ENCODE results near the gene PRKAG2. TPM values are rescaled to one million over a fixed set of nuclear protein-coding genes. Genes with fewer than 3 reads are reported as not detected.

The PRKAG2 gene
- total and polyA plus RNA-seq, 2 of the 13 experiments (the other 11 are each of a cell fraction or from before 2014, with no cell fraction given) = 0.90 to 1.3 TPM

DNA sequence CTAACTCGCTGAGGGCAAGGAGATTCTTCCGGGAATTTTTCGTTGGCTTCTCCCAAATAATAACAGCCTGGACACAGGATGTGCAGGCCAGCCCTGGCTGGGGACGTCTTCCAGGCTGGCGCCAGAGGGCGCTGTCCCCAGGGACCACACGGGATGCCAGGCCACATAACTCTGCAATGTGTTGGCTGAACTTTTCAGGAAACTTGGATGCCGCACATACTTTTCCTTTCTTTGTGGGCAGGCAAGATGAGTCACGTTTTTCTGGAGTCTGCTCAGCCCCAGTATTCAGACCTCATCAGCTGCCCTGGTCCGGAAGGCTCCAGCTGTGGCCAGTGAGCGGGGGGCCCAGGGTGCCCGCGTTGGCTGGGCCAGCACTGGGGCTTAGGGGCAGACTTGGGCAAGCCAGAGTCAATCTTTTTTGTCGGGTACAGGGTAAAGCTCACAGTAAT is 122.7 kb downstream of the PRKAG2 start (continued):
- TF ChIP-seq, protein P1, sequence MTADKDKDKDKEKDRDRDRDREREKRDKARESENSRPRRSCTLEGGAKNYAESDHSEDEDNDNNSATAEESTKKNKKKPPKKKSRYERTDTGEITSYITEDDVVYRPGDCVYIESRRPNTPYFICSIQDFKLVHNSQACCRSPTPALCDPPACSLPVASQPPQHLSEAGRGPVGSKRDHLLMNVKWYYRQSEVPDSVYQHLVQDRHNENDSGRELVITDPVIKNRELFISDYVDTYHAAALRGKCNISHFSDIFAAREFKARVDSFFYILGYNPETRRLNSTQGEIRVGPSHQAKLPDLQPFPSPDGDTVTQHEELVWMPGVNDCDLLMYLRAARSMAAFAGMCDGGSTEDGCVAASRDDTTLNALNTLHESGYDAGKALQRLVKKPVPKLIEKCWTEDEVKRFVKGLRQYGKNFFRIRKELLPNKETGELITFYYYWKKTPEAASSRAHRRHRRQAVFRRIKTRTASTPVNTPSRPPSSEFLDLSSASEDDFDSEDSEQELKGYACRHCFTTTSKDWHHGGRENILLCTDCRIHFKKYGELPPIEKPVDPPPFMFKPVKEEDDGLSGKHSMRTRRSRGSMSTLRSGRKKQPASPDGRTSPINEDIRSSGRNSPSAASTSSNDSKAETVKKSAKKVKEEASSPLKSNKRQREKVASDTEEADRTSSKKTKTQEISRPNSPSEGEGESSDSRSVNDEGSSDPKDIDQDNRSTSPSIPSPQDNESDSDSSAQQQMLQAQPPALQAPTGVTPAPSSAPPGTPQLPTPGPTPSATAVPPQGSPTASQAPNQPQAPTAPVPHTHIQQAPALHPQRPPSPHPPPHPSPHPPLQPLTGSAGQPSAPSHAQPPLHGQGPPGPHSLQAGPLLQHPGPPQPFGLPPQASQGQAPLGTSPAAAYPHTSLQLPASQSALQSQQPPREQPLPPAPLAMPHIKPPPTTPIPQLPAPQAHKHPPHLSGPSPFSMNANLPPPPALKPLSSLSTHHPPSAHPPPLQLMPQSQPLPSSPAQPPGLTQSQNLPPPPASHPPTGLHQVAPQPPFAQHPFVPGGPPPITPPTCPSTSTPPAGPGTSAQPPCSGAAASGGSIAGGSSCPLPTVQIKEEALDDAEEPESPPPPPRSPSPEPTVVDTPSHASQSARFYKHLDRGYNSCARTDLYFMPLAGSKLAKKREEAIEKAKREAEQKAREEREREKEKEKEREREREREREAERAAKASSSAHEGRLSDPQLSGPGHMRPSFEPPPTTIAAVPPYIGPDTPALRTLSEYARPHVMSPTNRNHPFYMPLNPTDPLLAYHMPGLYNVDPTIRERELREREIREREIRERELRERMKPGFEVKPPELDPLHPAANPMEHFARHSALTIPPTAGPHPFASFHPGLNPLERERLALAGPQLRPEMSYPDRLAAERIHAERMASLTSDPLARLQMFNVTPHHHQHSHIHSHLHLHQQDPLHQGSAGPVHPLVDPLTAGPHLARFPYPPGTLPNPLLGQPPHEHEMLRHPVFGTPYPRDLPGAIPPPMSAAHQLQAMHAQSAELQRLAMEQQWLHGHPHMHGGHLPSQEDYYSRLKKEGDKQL (CRISPR knock-in tag; IDR thresholded peaks at IDR 0.05; ENCODE audit: low read depth) = no peak
- TF ChIP-seq SATB2 (CRISPR knock-in tag; IDR thresholded peaks at IDR 0.05) (no peak), ZNF781 (CRISPR knock-in tag; IDR thresholded peaks at IDR 0.05; ENCODE audit: borderline replicate concordance, not compliant biosample characterization) (no peak), ZNF260 (CRISPR knock-in tag; IDR thresholded peaks at IDR 0.05; ENCODE audit: borderline replicate concordance, low read depth) (no peak), NPAS2 (CRISPR knock-in tag; IDR thresholded peaks at IDR 0.05; ENCODE audit: borderline replicate concordance) (no peak), ZNF747 (CRISPR knock-in tag; IDR thresholded peaks at IDR 0.05; ENCODE audit: borderline replicate concordance) (no peak), ZNF766 (CRISPR knock-in tag; IDR thresholded peaks at IDR 0.05; ENCODE audit: borderline replicate concordance) (no peak), ZNF101 (CRISPR knock-in tag; IDR thresholded peaks at IDR 0.05; ENCODE audit: borderline replicate concordance, low read depth) (no peak), NFIC (IDR thresholded peaks at IDR 0.05; ENCODE audit: low read length) (no peak), NR2F6 (IDR thresholded peaks at IDR 0.05) (no peak), NR2F6 (CRISPR knock-in tag; IDR thresholded peaks at IDR 0.05) (peak; percentile 52; the same call in 1 of the 2 replicates), ZNF333 (CRISPR knock-in tag; IDR thresholded peaks at IDR 0.05; ENCODE audit: borderline replicate concordance) (no peak), ARNT2 (CRISPR knock-in tag; IDR thresholded peaks at IDR 0.05; ENCODE audit: low read depth) (0 out of 2 replicates have a peak, but pooled peaks have one; percentile 38), ZNF121 (CRISPR knock-in tag; IDR thresholded peaks at IDR 0.05) (no peak), ZNF496 (CRISPR knock-in tag; IDR thresholded peaks at IDR 0.05; ENCODE audit: insufficient replicate concordance) (no peak), ZNF44 (CRISPR knock-in tag; IDR thresholded peaks at IDR 0.05) (0 out of 2 replicates have a peak, but pooled peaks have one; percentile 42), TARDBP (CRISPR knock-in tag; IDR thresholded peaks at IDR 0.05) (no peak)
- TF ChIP-seq, protein P2, sequence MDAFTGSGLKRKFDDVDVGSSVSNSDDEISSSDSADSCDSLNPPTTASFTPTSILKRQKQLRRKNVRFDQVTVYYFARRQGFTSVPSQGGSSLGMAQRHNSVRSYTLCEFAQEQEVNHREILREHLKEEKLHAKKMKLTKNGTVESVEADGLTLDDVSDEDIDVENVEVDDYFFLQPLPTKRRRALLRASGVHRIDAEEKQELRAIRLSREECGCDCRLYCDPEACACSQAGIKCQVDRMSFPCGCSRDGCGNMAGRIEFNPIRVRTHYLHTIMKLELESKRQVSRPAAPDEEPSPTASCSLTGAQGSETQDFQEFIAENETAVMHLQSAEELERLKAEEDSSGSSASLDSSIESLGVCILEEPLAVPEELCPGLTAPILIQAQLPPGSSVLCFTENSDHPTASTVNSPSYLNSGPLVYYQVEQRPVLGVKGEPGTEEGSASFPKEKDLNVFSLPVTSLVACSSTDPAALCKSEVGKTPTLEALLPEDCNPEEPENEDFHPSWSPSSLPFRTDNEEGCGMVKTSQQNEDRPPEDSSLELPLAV (CRISPR knock-in tag; conservative IDR thresholded peaks at IDR 0.05; ENCODE audit: low read depth) = no peak
- TF ChIP-seq, protein P3, sequence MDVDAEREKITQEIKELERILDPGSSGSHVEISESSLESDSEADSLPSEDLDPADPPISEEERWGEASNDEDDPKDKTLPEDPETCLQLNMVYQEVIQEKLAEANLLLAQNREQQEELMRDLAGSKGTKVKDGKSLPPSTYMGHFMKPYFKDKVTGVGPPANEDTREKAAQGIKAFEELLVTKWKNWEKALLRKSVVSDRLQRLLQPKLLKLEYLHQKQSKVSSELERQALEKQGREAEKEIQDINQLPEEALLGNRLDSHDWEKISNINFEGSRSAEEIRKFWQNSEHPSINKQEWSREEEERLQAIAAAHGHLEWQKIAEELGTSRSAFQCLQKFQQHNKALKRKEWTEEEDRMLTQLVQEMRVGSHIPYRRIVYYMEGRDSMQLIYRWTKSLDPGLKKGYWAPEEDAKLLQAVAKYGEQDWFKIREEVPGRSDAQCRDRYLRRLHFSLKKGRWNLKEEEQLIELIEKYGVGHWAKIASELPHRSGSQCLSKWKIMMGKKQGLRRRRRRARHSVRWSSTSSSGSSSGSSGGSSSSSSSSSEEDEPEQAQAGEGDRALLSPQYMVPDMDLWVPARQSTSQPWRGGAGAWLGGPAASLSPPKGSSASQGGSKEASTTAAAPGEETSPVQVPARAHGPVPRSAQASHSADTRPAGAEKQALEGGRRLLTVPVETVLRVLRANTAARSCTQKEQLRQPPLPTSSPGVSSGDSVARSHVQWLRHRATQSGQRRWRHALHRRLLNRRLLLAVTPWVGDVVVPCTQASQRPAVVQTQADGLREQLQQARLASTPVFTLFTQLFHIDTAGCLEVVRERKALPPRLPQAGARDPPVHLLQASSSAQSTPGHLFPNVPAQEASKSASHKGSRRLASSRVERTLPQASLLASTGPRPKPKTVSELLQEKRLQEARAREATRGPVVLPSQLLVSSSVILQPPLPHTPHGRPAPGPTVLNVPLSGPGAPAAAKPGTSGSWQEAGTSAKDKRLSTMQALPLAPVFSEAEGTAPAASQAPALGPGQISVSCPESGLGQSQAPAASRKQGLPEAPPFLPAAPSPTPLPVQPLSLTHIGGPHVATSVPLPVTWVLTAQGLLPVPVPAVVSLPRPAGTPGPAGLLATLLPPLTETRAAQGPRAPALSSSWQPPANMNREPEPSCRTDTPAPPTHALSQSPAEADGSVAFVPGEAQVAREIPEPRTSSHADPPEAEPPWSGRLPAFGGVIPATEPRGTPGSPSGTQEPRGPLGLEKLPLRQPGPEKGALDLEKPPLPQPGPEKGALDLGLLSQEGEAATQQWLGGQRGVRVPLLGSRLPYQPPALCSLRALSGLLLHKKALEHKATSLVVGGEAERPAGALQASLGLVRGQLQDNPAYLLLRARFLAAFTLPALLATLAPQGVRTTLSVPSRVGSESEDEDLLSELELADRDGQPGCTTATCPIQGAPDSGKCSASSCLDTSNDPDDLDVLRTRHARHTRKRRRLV (CRISPR knock-in tag; IDR thresholded peaks at IDR 0.05) = no peak
